Ishikawa (cell line): Measurements from ENCODE around the gene PIM2.

ENCODE experiments used
- CEBPB ChIP-seq: IDR thresholded peaks from 2 replicates; pipeline ENCODE4 v1.6.1; 2012
- CREB1 ChIP-seq: IDR thresholded peaks from 2 replicates; pipeline ENCODE4 v1.6.1; 2012; ENCODE audit warnings: low read depth
- EGR1 ChIP-seq: IDR thresholded peaks from 2 replicates; pipeline ENCODE4 v1.6.1; 2012
- EP300 ChIP-seq: IDR thresholded peaks from 2 replicates; pipeline ENCODE4 v1.6.1; 2012; ENCODE audit warnings: borderline replicate concordance
- FOXM1 ChIP-seq: IDR thresholded peaks from 2 replicates; pipeline ENCODE4 v1.6.1; 2012; ENCODE audit warnings: low read depth, borderline replicate concordance
- NFIC ChIP-seq: IDR thresholded peaks from 2 replicates; pipeline ENCODE4 v1.6.1; 2012
- RAD21 ChIP-seq: IDR thresholded peaks from 2 replicates; pipeline ENCODE4 v1.6.1; 2012; ENCODE audit warnings: low read depth
- TAF1 ChIP-seq: IDR thresholded peaks from 2 replicates; pipeline ENCODE4 v1.6.1; 2012; ENCODE audit warnings: low read depth, mild to moderate bottlenecking
- TCF12 ChIP-seq: IDR thresholded peaks from 2 replicates; pipeline ENCODE4 v1.6.1; 2012; ENCODE audit warnings: low read depth
- TEAD4 ChIP-seq: IDR thresholded peaks from 2 replicates; pipeline ENCODE4 v1.6.1; 2012
- YY1 ChIP-seq: IDR thresholded peaks from 2 replicates; pipeline ENCODE4 v1.6.1; 2012; ENCODE audit warnings: low read depth
- ZBTB7A ChIP-seq: IDR thresholded peaks from 2 replicates; pipeline ENCODE4 v1.6.1; 2012; ENCODE audit warnings: low read depth
- TF ChIP-seq, protein P1 (sequence below): IDR thresholded peaks from 2 replicates; pipeline ENCODE4 v1.6.1; 2012
- TF ChIP-seq, protein P2 (sequence below): IDR thresholded peaks from 2 replicates; pipeline ENCODE4 v1.6.1; 2012
- TF ChIP-seq, protein P3 (sequence below): IDR thresholded peaks from 2 replicates; pipeline ENCODE4 v1.6.1; 2012; ENCODE audit warnings: low read depth, mild to moderate bottlenecking

The PIM2 gene

DNA sequence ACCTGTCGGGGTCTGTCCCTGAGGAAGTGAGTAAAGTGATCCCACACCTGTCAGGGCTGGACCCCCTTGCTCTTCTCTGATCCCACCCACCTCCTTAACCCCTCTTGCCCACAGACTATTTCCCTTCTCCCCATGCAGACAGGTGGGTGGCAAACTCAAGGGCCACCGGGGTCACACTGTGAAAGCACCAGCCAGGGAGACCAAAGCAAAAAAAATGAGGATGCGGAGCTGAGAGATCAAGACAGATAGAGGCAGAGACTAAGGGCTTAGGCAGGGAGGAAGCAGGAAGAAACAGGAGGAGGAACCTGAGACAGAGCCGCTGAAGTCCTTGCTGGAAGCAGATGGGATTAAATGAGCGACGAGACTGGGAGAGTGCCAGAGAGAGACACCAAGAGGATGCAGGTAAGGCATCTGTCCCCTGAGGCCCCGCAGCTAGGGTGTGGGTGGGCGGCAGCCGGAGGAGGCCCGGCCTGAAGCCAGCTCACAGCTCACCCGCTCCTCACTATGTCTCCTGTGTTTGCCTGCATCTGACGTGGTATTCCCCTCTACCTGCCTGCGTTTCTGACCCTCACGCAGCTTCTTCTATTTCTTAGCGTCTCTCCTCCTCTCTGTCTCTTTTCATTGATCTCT, 28.4 kb downstream of the PIM2 start:
- no peak for TF ChIP-seq FOXM1
- TF ChIP-seq EGR1: 0 out of 2 replicates have a peak, but pooled peaks have one; percentile 12

DNA sequence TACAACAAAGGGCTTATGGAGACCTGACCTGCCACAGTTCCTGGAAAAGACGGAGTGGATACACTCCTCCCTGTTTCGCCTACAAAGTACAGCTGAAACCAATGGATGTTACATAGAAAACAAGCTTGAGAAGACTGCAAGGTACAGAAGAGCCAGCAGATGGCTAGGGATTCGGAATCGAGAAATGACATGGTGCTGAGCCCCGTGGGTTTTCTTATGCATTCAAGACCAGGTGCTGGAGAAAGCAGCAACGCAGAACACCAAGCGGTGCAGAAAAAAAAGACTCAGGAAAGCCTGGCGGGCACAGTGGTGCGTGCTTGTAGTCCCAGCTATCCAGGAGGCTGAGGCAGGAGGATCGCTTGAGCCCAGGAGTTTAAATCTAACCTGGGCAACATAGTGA, 35.1 kb downstream of the PIM2 start:
- no peak for TF ChIP-seq TCF12
- no peak for TF ChIP-seq CREB1
- TF ChIP-seq, protein P1, sequence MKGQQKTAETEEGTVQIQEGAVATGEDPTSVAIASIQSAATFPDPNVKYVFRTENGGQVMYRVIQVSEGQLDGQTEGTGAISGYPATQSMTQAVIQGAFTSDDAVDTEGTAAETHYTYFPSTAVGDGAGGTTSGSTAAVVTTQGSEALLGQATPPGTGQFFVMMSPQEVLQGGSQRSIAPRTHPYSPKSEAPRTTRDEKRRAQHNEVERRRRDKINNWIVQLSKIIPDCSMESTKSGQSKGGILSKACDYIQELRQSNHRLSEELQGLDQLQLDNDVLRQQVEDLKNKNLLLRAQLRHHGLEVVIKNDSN: no peak

DNA sequence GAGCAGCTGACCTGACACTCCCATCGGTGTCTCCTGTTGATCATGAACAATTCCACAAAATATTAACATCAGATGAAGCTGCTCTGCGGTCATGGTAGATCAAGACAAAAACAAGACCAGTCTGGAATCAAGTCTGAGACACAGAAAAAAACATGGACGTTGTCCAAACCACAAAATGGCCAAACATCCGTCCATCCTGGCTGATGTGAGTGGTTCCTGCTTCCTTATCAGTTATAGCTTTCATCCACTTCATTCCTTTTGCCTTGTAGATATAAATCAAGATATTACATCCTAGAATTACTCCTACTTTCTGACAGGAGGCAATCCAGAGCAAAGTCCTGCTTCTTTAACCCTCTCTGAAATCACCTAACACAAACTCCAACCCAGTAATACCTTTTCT, 54.6 kb downstream of the PIM2 start:
- TF ChIP-seq RAD21 (no peak), FOXM1 (no peak), TCF12 (no peak), ZBTB7A (no peak), TAF1 (no peak), CREB1 (no peak), TEAD4 (no peak), EGR1 (no peak), YY1 (no peak), CEBPB (no peak), NFIC (no peak), EP300 (no peak)
- TF ChIP-seq, protein P2, sequence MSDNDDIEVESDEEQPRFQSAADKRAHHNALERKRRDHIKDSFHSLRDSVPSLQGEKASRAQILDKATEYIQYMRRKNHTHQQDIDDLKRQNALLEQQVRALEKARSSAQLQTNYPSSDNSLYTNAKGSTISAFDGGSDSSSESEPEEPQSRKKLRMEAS: no peak
- TF ChIP-seq, protein P1: no peak
- TF ChIP-seq, protein P3, sequence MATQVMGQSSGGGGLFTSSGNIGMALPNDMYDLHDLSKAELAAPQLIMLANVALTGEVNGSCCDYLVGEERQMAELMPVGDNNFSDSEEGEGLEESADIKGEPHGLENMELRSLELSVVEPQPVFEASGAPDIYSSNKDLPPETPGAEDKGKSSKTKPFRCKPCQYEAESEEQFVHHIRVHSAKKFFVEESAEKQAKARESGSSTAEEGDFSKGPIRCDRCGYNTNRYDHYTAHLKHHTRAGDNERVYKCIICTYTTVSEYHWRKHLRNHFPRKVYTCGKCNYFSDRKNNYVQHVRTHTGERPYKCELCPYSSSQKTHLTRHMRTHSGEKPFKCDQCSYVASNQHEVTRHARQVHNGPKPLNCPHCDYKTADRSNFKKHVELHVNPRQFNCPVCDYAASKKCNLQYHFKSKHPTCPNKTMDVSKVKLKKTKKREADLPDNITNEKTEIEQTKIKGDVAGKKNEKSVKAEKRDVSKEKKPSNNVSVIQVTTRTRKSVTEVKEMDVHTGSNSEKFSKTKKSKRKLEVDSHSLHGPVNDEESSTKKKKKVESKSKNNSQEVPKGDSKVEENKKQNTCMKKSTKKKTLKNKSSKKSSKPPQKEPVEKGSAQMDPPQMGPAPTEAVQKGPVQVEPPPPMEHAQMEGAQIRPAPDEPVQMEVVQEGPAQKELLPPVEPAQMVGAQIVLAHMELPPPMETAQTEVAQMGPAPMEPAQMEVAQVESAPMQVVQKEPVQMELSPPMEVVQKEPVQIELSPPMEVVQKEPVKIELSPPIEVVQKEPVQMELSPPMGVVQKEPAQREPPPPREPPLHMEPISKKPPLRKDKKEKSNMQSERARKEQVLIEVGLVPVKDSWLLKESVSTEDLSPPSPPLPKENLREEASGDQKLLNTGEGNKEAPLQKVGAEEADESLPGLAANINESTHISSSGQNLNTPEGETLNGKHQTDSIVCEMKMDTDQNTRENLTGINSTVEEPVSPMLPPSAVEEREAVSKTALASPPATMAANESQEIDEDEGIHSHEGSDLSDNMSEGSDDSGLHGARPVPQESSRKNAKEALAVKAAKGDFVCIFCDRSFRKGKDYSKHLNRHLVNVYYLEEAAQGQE: no peak
